ENCODE data around the gene ACOT7. TPM values are rescaled to one million over a fixed set of nuclear protein-coding genes. Genes with fewer than 3 reads are reported as not detected.
"Not testable (repeated sequence)": the region's sequence is repeated elsewhere in the genome, so short reads cannot be mapped to it uniquely, and the experiment has no call there.

Gene ACOT7
- total and polyA plus RNA-seq, 5 donors, result 5.9 to 9.5 (median 7.5) TPM

DNA sequence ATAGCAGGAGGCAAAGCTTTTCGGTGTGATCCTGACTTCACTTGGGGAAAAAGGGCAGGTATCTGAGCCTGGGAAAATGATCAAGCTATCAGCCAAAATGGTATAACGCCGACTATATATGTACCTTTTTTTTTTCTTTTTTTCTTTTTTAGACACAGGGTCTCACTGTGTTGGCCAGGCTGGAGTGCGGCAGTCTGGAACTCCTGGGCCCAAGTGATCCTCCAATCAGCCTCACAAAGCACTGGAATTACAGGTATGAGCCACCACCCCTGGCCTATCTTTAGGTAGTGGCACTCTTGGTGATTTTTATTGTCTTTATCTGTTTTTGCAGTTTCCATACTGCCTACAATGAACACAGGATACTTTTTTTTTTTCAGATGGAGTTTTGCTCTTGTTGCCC lies 156.5 kb downstream of the ACOT7 start:
- Histone ChIP-seq H3K27me3 (ENCODE audit: control insufficient read depth, insufficient read depth) (no peaks in the 10 kb centered on the region), H3K9me3 (ENCODE audit: control insufficient read depth, low read length) (no peaks in the 10 kb centered on the region), H3K4me3 (ENCODE audit: low read length) (no peak overlapping the region), H3K27ac (ENCODE audit: low read length) (no peak overlapping the region), H3K4me1 (ENCODE audit: control insufficient read depth, insufficient read depth, low read length) (peaks cover 5% of the 10 kb centered on the region)
- no peak for ATAC-seq
- 98% methylated on average over 4 of the region's 4 CpGs for WGBS
- peak in 1 of 3 donors; percentile 15 for DNase-seq
- intact Hi-C loops (cut with DNase I), result no loop called here

DNA sequence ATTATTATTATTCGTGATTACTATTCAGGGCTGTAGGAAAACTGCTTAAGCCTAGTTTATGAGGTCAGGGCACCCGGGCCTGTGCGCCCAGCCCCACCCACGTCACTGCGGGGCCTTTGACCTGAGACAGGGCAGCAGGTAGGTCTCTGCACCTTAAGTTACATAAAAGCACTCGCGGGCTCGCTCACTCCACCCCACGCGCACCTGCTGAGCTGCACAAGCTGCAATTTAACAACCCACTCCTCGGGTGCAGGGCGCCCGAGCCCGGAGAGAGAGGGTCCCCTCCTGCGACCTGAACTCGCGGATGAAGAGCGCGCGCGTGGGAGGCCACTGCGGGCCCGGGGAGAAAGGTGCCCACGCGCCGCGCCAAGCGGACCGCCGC lies 158.3 kb downstream of the ACOT7 start:
- ATAC-seq, result peak in 1 of 2 donors; percentile 2
- H3K9me3 ChIP-seq (ENCODE audit: control insufficient read depth, low read length), result no peaks in the 10 kb centered on the region
- H3K27me3 ChIP-seq (ENCODE audit: control insufficient read depth, insufficient read depth), result no peaks in the 10 kb centered on the region
- H3K4me3 ChIP-seq (ENCODE audit: low read length), result peak overlapping the region; percentile 99
- peaks cover 7% of the 10 kb centered on the region for H3K4me1 ChIP-seq (ENCODE audit: control insufficient read depth, insufficient read depth, low read length)
- intact Hi-C loops (cut with DNase I), result no loop called here
- H3K27ac ChIP-seq (ENCODE audit: low read length), result no peak overlapping the region
- under 1% methylated on average over 30 of the region's 30 CpGs for WGBS
- peak in 1 of 3 donors; percentile 66 for DNase-seq

DNA sequence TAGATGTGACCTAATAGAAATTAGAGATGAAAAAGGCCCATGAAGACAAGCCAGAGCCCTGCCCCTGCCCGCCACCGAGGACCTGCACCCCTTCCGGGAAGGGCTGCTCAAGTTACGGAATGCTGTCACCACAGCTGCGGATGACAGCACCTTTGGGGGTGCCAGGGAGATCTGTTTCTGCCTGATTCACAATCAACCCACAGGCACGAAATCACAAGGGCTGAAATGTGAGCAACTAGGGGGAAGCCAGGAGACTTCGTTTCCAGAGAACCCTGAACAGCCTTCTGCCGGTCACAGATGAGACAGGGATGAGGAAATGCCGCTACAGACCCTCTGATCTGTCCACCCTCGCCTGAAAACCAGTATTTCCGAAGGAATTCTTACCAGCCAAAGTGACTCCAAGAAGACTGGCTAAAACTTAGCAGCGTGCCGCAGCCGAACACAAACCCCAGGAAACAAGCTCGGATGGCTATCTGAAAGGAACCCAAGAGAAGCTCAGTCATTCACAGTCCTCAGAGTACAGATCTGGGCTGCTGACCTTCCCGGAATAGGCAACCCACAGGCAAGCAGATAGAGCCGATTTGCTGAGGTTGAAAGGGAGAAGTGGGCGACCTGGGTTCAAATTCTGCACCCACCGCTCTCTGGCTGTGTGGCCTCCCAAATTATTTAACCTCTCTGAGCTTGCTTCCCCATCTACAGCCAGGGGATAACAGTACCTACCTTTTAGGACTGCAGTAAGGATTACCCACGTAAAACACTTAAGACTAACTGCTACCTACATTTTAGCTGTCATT lies 158.9 kb downstream of the ACOT7 start:
- WGBS, result 35% methylated on average over 20 of the region's 20 CpGs
- peak in 1 of 3 donors; percentile 19 for DNase-seq
- no peaks in the 10 kb centered on the region for H3K9me3 ChIP-seq (ENCODE audit: control insufficient read depth, low read length)
- peaks cover 7% of the 10 kb centered on the region for H3K4me1 ChIP-seq (ENCODE audit: control insufficient read depth, insufficient read depth, low read length)
- H3K27ac ChIP-seq (ENCODE audit: low read length), result peak overlapping the region; percentile 2
- no peak for ATAC-seq
- peak overlapping the region; percentile 99 for H3K4me3 ChIP-seq (ENCODE audit: low read length)
- intact Hi-C loops (cut with DNase I), result no loop called here
- no peaks in the 10 kb centered on the region for H3K27me3 ChIP-seq (ENCODE audit: control insufficient read depth, insufficient read depth)

DNA sequence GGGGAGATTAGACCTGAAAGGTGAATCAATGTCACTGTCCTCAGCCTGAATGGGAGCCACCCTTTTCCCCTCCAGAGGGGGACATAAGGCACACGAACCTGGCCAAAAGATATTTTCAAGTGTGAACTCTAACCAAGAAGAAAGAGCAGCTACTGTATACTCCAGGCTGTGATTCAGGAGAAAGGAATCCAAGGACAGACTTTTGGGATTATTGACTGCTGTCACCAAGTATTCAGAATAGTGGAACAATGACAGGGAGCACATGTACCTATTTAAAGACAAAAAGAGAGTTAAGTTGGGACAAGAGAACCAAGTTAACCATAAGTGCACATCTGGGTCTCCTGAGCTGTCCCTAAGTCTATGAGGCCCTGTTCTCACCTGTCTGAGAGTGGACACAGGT lies 160.2 kb downstream of the ACOT7 start:
- 41% methylated on average over 1 of the region's 1 CpG for WGBS
- H3K27ac ChIP-seq (ENCODE audit: low read length), result peak overlapping the region; percentile 69
- intact Hi-C loops (cut with DNase I), result no loop called here
- ATAC-seq (no peak), DNase-seq (peak in 1 of 3 donors; percentile 3)
- H3K4me1 ChIP-seq (ENCODE audit: control insufficient read depth, insufficient read depth, low read length), result peaks cover 7% of the 10 kb centered on the region
- no peak overlapping the region for H3K4me3 ChIP-seq (ENCODE audit: low read length)
- no peaks in the 10 kb centered on the region for H3K27me3 ChIP-seq (ENCODE audit: control insufficient read depth, insufficient read depth)
- no peaks in the 10 kb centered on the region for H3K9me3 ChIP-seq (ENCODE audit: control insufficient read depth, low read length)

DNA sequence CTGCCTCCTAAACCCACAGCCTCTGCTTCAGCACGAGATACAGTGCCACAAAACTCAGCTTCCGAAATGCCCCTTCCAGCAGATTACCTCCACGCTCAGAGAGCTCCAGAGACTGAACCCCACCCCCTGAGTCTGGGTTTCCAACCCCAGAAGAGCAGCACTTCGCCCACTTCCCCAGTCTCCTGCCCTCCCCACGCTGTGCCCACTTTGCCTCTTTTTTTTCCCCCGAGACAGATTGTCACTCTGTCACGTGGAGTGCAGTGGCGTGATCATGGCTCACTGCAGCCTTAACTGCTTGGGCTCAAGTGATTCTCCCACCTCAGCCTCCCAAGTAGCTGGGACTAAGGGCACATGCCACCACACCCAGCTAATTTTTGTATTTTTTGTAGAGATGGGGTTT lies 167.9 kb downstream of the ACOT7 start:
- intact Hi-C loops (cut with DNase I), result no loop called here
- no peaks in the 10 kb centered on the region for H3K27me3 ChIP-seq (ENCODE audit: control insufficient read depth, insufficient read depth)
- H3K4me3 ChIP-seq (ENCODE audit: low read length), result no peak overlapping the region
- ATAC-seq (no peak), DNase-seq (peak in 1 of 3 donors; percentile 6)
- H3K4me1 ChIP-seq (ENCODE audit: control insufficient read depth, insufficient read depth, low read length), result peaks cover 8% of the 10 kb centered on the region
- no peaks in the 10 kb centered on the region for H3K9me3 ChIP-seq (ENCODE audit: control insufficient read depth, low read length)
- 76% methylated on average over 8 of the region's 8 CpGs for WGBS
- peak overlapping the region; percentile 2 for H3K27ac ChIP-seq (ENCODE audit: low read length)

DNA sequence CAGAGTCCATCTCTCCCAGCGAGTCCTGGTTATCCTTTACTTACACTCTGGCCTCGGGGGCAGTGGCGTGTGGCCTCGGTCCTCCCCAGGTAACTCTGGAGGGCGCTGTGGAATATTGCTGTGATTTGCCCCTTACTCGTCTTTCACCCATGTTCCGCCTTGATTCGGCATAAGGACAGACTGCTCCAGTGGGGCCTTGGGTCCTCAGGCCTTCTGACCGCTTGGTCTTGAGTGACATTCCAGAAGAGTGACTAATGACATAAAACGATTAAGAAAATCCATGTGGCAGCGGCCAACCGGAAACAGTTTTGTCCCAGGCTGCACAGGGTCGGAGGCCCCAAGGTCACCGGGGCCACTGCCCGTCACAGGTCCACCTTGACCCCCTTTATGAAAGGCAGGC lies 168.8 kb downstream of the ACOT7 start:
- no peak for ATAC-seq
- H3K27ac ChIP-seq (ENCODE audit: low read length), result peak overlapping the region; percentile 13
- 72% methylated on average over 15 of the region's 15 CpGs for WGBS
- intact Hi-C loops (cut with DNase I), result no loop called here
- no peak overlapping the region for H3K4me3 ChIP-seq (ENCODE audit: low read length)
- H3K27me3 ChIP-seq (ENCODE audit: control insufficient read depth, insufficient read depth), result no peaks in the 10 kb centered on the region
- H3K4me1 ChIP-seq (ENCODE audit: control insufficient read depth, insufficient read depth, low read length), result peaks cover 8% of the 10 kb centered on the region
- no peaks in the 10 kb centered on the region for H3K9me3 ChIP-seq (ENCODE audit: control insufficient read depth, low read length)
- peak in 1 of 3 donors; percentile 50 for DNase-seq

DNA sequence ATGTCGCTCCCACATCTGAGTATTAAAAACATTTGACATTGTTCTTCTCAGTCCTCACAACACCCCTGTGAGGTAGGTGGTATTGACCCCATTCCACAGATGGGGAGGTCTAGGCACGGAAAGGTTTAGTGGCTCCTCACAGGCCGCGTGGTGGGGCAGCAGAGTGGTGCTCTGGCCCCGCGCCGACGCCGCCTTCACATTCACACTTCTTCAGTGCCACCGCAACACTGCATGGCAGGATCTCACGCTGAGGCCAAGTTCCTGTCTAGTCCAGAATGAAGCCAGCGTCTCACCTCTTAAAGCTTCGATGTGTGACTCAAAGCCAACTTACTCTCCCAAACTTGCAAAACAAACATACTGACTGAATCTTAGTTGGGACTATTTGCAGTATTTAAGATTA lies 169.9 kb downstream of the ACOT7 start:
- no peak overlapping the region for H3K4me3 ChIP-seq (ENCODE audit: low read length)
- DNase-seq, result peak in 2 of 3 donors; percentile 79 to 83
- 80% methylated on average over 13 of the region's 13 CpGs for WGBS
- intact Hi-C loops (cut with DNase I), result no loop called here
- H3K27me3 ChIP-seq (ENCODE audit: control insufficient read depth, insufficient read depth), result no peaks in the 10 kb centered on the region
- H3K9me3 ChIP-seq (ENCODE audit: control insufficient read depth, low read length), result no peaks in the 10 kb centered on the region
- peak overlapping the region; percentile 51 for H3K27ac ChIP-seq (ENCODE audit: low read length)
- ATAC-seq, result peak; percentile 70 to 82
- H3K4me1 ChIP-seq (ENCODE audit: control insufficient read depth, insufficient read depth, low read length), result peaks cover 8% of the 10 kb centered on the region

DNA sequence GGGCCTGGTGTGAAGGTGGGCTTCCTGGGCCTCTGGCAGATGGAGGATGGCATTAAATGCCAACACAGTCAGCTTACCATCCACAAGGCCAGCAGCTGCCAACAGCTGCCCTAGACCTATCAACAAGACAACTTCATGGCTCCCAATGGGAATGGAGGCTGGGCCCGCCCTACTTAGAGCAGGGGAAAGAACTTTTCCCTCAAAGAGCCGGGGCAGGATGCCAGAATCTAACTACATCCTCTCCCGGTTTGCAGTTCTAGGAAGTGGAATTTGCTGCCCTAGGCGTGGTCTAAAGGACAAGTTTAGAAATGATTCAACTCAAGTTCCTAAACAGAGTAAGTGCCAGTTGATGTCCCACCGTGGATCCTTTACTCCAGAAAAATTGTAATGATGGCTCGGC lies 170.9 kb downstream of the ACOT7 start:
- DNase-seq (peak; percentile 72 to 91 (median 87)), ATAC-seq (peak; percentile 77 to 85)
- intact Hi-C loops (cut with DNase I), result no loop called here
- Histone ChIP-seq H3K27me3 (ENCODE audit: control insufficient read depth, insufficient read depth) (no peaks in the 10 kb centered on the region), H3K4me1 (ENCODE audit: control insufficient read depth, insufficient read depth, low read length) (peaks cover 8% of the 10 kb centered on the region), H3K9me3 (ENCODE audit: control insufficient read depth, low read length) (no peaks in the 10 kb centered on the region), H3K4me3 (ENCODE audit: low read length) (no peak overlapping the region), H3K27ac (ENCODE audit: low read length) (peak overlapping the region; percentile 82)
- WGBS, result 19% methylated on average over 6 of the region's 6 CpGs

DNA sequence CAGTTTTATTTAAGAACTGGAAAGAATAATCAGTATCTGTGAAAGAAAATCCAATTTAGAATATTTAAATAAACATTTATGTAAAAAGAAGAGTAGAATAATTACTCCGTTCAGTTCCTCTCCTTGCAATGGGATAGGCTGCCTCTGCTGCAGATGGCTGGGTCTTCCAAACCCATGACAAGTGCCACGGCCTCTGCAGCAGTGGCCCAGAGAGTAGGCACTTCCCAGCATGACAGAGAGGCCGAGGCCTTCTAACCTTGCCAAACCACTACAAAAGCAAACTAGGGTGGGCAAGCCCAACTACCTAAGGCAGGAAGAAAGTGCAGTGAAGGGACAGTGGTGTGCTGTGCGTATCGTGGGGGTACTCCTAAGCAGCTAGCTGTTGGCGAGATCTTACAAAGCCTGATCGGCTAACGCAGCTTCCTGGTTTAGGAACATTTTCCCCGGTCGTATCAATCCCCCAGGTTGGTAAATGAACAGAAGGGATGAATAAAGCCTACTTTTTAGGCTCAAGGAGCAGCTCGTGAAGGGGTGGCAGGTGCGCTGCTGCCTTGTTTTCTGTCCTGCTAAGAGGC lies 172.3 kb downstream of the ACOT7 start:
- DNase-seq (no peak), ATAC-seq (no peak)
- Histone ChIP-seq H3K27me3 (ENCODE audit: control insufficient read depth, insufficient read depth) (no peaks in the 10 kb centered on the region), H3K4me1 (ENCODE audit: control insufficient read depth, insufficient read depth, low read length) (peaks cover 8% of the 10 kb centered on the region), H3K9me3 (ENCODE audit: control insufficient read depth, low read length) (no peaks in the 10 kb centered on the region), H3K27ac (ENCODE audit: low read length) (no peak overlapping the region), H3K4me3 (ENCODE audit: low read length) (no peak overlapping the region)
- intact Hi-C loops (cut with DNase I), result no loop called here
- WGBS, result 91% methylated on average over 12 of the region's 12 CpGs

DNA sequence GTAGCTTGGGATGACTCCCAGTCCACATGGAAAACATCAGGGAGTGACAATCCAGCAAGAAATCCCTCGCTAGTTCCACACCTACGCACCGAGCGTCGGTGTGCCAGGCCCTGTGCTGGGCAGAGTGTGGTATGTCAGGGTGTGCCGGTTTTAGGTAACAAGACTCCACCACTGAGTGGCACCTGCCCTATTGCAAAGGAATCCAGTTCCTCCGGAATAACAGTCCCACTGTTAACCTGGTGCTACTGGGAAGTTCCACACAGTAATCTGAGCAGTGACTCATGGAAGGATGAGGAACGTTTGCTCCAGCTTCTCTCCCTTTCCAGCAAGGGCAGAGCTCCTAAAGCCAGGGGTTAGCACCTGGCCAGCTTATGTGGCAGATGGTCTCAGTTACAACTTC lies 173.3 kb downstream of the ACOT7 start:
- Histone ChIP-seq H3K27ac (ENCODE audit: low read length) (no peak overlapping the region), H3K9me3 (ENCODE audit: control insufficient read depth, low read length) (no peaks in the 10 kb centered on the region), H3K27me3 (ENCODE audit: control insufficient read depth, insufficient read depth) (no peaks in the 10 kb centered on the region), H3K4me1 (ENCODE audit: control insufficient read depth, insufficient read depth, low read length) (peaks cover 8% of the 10 kb centered on the region), H3K4me3 (ENCODE audit: low read length) (no peak overlapping the region)
- DNase-seq, result peak in 1 of 3 donors; percentile 20
- no peak for ATAC-seq
- intact Hi-C loops (cut with DNase I), result no loop called here
- 87% methylated on average over 8 of the region's 8 CpGs for WGBS

DNA sequence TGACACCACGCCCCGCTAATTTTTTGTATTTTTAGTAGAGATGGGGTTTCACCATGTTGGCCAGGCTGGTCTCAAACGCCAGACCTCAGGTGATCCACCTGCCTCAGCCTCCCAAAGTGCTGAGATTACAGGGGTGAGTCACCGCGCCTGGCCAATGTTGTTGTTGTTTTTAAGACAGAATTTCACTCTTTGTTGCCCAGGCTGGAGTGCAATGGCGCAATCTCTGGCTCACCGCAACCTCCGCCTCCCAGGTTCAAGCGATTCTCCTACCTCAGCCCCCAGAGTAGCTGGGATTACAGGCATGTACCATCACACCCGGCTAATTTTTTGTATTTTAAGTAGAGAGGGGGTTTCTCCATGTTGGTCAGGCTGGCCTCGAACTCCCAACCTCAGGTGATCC lies 173.9 kb downstream of the ACOT7 start:
- intact Hi-C loops (cut with DNase I); ATAC-seq: not testable (repeated sequence)

More for the DNA sequence above, 173.9 kb downstream of the ACOT7 start:
- H3K9me3 ChIP-seq (ENCODE audit: control insufficient read depth, low read length); H3K27me3 ChIP-seq (ENCODE audit: control insufficient read depth, insufficient read depth); H3K4me1 ChIP-seq (ENCODE audit: control insufficient read depth, insufficient read depth, low read length); H3K27ac ChIP-seq (ENCODE audit: low read length); H3K4me3 ChIP-seq (ENCODE audit: low read length): not testable (repeated sequence)
- WGBS, result 87% methylated on average over 11 of the region's 11 CpGs
- peak in 1 of 3 donors; percentile 7 for DNase-seq

All from right cardiac atrium (tissue), 5 donors.